Stomach (tissue), 4 donors: ENCODE results near the gene ATP11A.

ENCODE experiments used
- CTCF ChIP-seq, 7 experiments: fragments of 450-650 bp in 4 of 7; fragments of 200-600 bp in 3 of 7; sonication (generic) in 3 of 7; IDR thresholded peaks; one replicate each; pipeline ENCODE4 v1.5.1; 2016 to 2019; ENCODE audit warnings: antibody characterized with exemption in 7 of 7, control low read depth in 2 of 7, mild to moderate bottlenecking in 1 of 7
- EP300 ChIP-seq: sonication (generic); formaldehyde crosslinking; IDR thresholded peaks from one replicate; pipeline ENCODE4 v1.6.1; 2017; ENCODE audit warnings: antibody characterized with exemption

GRCh38 chr13:112828756-112829155 is 138.9 kb downstream of the ATP11A start:
- TF ChIP-seq EP300, result no peak
- TF ChIP-seq CTCF (IDR thresholded peaks at IDR 0.05), result no peak
